K562 (cell line): ENCODE results near the gene TMEM242. TPM values are rescaled to one million over a fixed set of nuclear protein-coding genes. Genes with fewer than 3 reads are reported as not detected.
A peak's percentile ranks its signal among the peaks of the same experiment; 100 is the strongest.

ENCODE experiments used
- ATAC-seq: fragments of 200-7000 bp; cut with Tn5 transposase; 3 replicates; pipeline ENCODE4 v1.9.1; 2020; ENCODE audit warnings: moderate library complexity
- BruUV-seq: library from RNA; stranded (reverse); fragments of 400-500 nt; replicated peaks from 2 replicates; lab custom pipeline; 2021; lab: Mats Ljungman, UMichigan
- CTCF ChIA-PET: fragments of 300-600 bp; formaldehyde crosslinking; extraction: SDS; loops from one replicate; lab custom pipeline; 2021; ENCODE audit warnings: low intra/inter-chr PET ratio; lab: Yijun Ruan, JAX
- POLR2A ChIA-PET: fragments of 300-600, 350-650 bp; sonication (Branson Sonifier 250); formaldehyde crosslinking; extraction: SDS; loops from one replicate; lab custom pipeline; 2021; ENCODE audit warnings: antibody characterized with exemption, inconsistent platforms; lab: Yijun Ruan, JAX
- DNase-seq, 4 experiments: peaks; one replicate each; pipeline versions ENCODE4 v3.0.0 to v3.0.0-alpha.2; 2011 to 2018; ENCODE audit warnings: low spot score in 3 of 4, mixed read lengths in 3 of 4; ENCODE audit errors: extremely low read depth in 1 of 4
- FAIRE-seq: peaks from 2 replicates; lab custom pipeline; 2011; peaks lifted over from hg19 to GRCh38; lab: Jason Lieb, UNC
- H2AFZ ChIP-seq: 2 replicates; pipeline ENCODE4 v1.6.0; 2011; ENCODE audit warnings: low read depth, low read length, control low read depth, inconsistent platforms
- H3K27ac ChIP-seq: fragments of 200-600 bp; 3 replicates; pipeline ENCODE4 v1.8.0; 2011; ENCODE audit warnings: low read depth, mild to moderate bottlenecking, control low read depth, inconsistent platforms, low read length, moderate library complexity, mixed read lengths; ENCODE audit errors: extremely low read depth
- H3K27me3 ChIP-seq, 2 experiments: fragments of 300-600 bp in 1 of 2; 2 replicates in 1 of 2; 3 replicates in 1 of 2; pipeline versions ENCODE4 v1.6.0 to v1.8.0; 2011; ENCODE audit warnings: inconsistent platforms in 2 of 2, low read length in 2 of 2, mild to moderate bottlenecking in 1 of 2, mixed read lengths in 1 of 2, moderate library complexity in 1 of 2; ENCODE audit not compliant: control insufficient read depth in 2 of 2, insufficient read depth in 2 of 2
- H3K36me3 ChIP-seq: fragments of 300-600 bp; 3 replicates; pipeline ENCODE4 v1.8.0; 2011; ENCODE audit warnings: mild to moderate bottlenecking, low read length, inconsistent platforms; ENCODE audit not compliant: control insufficient read depth, insufficient read depth
- H3K4me1 ChIP-seq, 2 experiments: fragments of 200-600 bp in 1 of 2; replicated peaks in 1 of 2; 2 replicates in 1 of 2; 3 replicates in 1 of 2; pipeline versions ENCODE4 v1.5.1 to v1.8.0; 2011; ENCODE audit warnings: inconsistent platforms in 2 of 2, low read length in 2 of 2, mild to moderate bottlenecking in 1 of 2, mixed read lengths in 1 of 2, moderate library complexity in 1 of 2; ENCODE audit not compliant: control insufficient read depth in 2 of 2, insufficient read depth in 2 of 2
- H3K4me2 ChIP-seq: 2 replicates; pipeline ENCODE4 v1.6.1; 2011; ENCODE audit warnings: low read length, control low read depth, inconsistent platforms, mixed read lengths; ENCODE audit not compliant: insufficient read depth
- H3K4me3 ChIP-seq: fragments of 200-600 bp; sonication (generic), shearing (Covaris generic); 2 replicates; pipeline ENCODE4 v1.5.1; 2016; ENCODE audit warnings: control low read depth, inconsistent platforms
- H3K79me2 ChIP-seq: fragments of 200-600 bp; 3 replicates; pipeline ENCODE4 v1.8.0; 2011; ENCODE audit warnings: low read length, inconsistent platforms; ENCODE audit not compliant: control insufficient read depth, insufficient read depth
- H3K9ac ChIP-seq, 2 experiments: 2 replicates each; pipeline versions ENCODE4 v1.6.0 to v1.6.1; 2011; ENCODE audit warnings: low read depth in 2 of 2, low read length in 2 of 2, control low read depth in 1 of 2, inconsistent platforms in 1 of 2, mild to moderate bottlenecking in 1 of 2, mixed read lengths in 1 of 2; ENCODE audit not compliant: insufficient read depth in 1 of 2
- H3K9me1 ChIP-seq: one replicate; pipeline ENCODE4 v1.6.0; 2011; ENCODE audit warnings: inconsistent platforms, mild to moderate bottlenecking, low read length, moderate library complexity; ENCODE audit not compliant: control insufficient read depth, insufficient read depth
- H3K9me3 ChIP-seq: replicated peaks from 2 replicates; pipeline ENCODE4 v1.5.1; 2011; ENCODE audit warnings: low read depth, low read length, inconsistent platforms; ENCODE audit not compliant: control insufficient read depth, insufficient read depth
- H4K20me1 ChIP-seq: replicated peaks from 2 replicates; pipeline ENCODE4 v1.6.1; 2011; ENCODE audit warnings: low read length, inconsistent platforms, mixed read lengths; ENCODE audit not compliant: control insufficient read depth, insufficient read depth
- BRCA1 ChIP-seq, 2 experiments: fragments of 450-650 bp in 1 of 2; sonication (generic) in 1 of 2; formaldehyde crosslinking in 1 of 2; IDR thresholded peaks; 2 replicates each; pipeline versions ENCODE4 v1.5.0 to v1.6.1; 2017 to 2020; ENCODE audit warnings: mild to moderate bottlenecking in 1 of 2, missing genetic modification reagents in 1 of 2
- CBFA2T3 ChIP-seq: fragments of 450-650 bp; IDR thresholded peaks from 2 replicates; pipeline ENCODE4 v1.6.1; 2017
- HDAC2 ChIP-seq: fragments of 450-650 bp; IDR thresholded peaks from 2 replicates; pipeline ENCODE4 v1.6.1; 2016; ENCODE audit warnings: mild to moderate bottlenecking
- KDM1A ChIP-seq, 2 experiments: fragments of 450-650 bp; IDR thresholded peaks; 2 replicates each; pipeline ENCODE4 v1.6.1; 2016; ENCODE audit warnings: mild to moderate bottlenecking in 2 of 2
- MTF1 ChIP-seq: fragments of 250-450 bp; sonication (Bioruptor Pico); IDR thresholded peaks from 2 replicates; pipeline ENCODE4 v1.9.0; 2021; ENCODE audit warnings: moderate library complexity, mild to moderate bottlenecking, inconsistent platforms, borderline replicate concordance
- PHF21A ChIP-seq: fragments of 450-650 bp; IDR thresholded peaks from 2 replicates; pipeline ENCODE4 v1.6.1; 2017; ENCODE audit warnings: low read depth, borderline replicate concordance
- RCOR1 ChIP-seq, 2 experiments: IDR thresholded peaks; 2 replicates each; pipeline ENCODE4 v1.6.1; 2012; ENCODE audit warnings: low read depth in 2 of 2, low read length in 2 of 2, borderline replicate concordance in 1 of 2, improper control_type of control experiment in 1 of 2
- WGBS: fragments of 100-300 bp; shearing (Covaris generic); methylation state at CpG from one replicate; pipeline ENCODE4 v1.1.6; 2016; ENCODE audit warnings: low coverage, mixed read lengths; ENCODE audit not compliant: insufficient coverage; ENCODE audit errors: missing lambda C conversion rate; 5-methylcytosine and 5-hydroxymethylcytosine counted together
- in situ Hi-C: fragments of 300-500 bp; cut with MboI; formaldehyde crosslinking; loops from 4 replicates; pipeline ENCODE4 v1.15.0; 2018; ENCODE audit warnings: inconsistent platforms, mixed read lengths
- intact Hi-C: fragments of 100-400 bp; cut with micrococcal nuclease; formaldehyde crosslinking; loops from 2 replicates; pipeline ENCODE4 v1.14.2; 2022
- polyA plus RNA-seq, 8 experiments: library from polyadenylated mRNA; depleted of rRNA in 4 of 8; stranded (reverse) in 5 of 8; unstranded in 3 of 8; fragments of >200 nt; fragmentation: Nextera tagmentation in 2 of 8; fragmentation: Illumina TruSeq in 1 of 8; extraction: Ambion mirVana in 2 of 8; extraction: Trizol in 1 of 8; gene quantifications; 2 replicates each; pipeline versions ENCODE4 v1.2.1 to v1.2.3, GENCODE V29; 2011 to 2014; ENCODE audit warnings: inconsistent platforms in 1 of 8, missing spikeins in 1 of 8
- total RNA-seq, 7 experiments: library from RNA; depleted of rRNA in 6 of 7; stranded (reverse); fragments of >200 nt in 6 of 7; fragmentation: Illumina TruSeq in 2 of 7; extraction: Trizol in 2 of 7; gene quantifications; 2 replicates each; pipeline versions ENCODE4 v1.2.1 to v1.2.3, GENCODE V29; 2011 to 2021; ENCODE audit warnings: low replicate concordance in 1 of 7

TMEM242 gene
- total and polyA plus RNA-seq, 9 of the 15 experiments (the other 6 are each of a cell fraction or from before 2014, with no cell fraction given) = 9.5 to 35.3 (median 16.5) TPM

- peaks cover 53 to 78% of the 10 kb centered on the region in 2 experiments for H3K27me3 ChIP-seq
- peak in 2 of 4 experiments; percentile 55 to 64 for DNase-seq
- no peak overlapping the region for H3K4me2 ChIP-seq
- H3K36me3 ChIP-seq = no peaks in the 10 kb centered on the region
- intact Hi-C loops (no loop called here), in situ Hi-C loops (no loop called here)
- H2AFZ ChIP-seq = no peak overlapping the region
- 2% methylated on average over 3 of the region's 3 CpGs for WGBS
- H3K4me3 ChIP-seq = no peak overlapping the region
- peak; percentile 90 for TF ChIP-seq PHF21A
- TF ChIP-seq KDM1A (IDR thresholded peaks at IDR 0.05) = peak; percentile 86 to 87
- 0 out of 2 replicates have a peak, but pooled peaks have one; percentile 27 for TF ChIP-seq HDAC2
- no peak for TF ChIP-seq MTF1 (CRISPR knock-in tag)
- TF ChIP-seq BRCA1 (IDR thresholded peaks at IDR 0.05) = no peak
- TF ChIP-seq BRCA1 (CRISPR knock-in tag; IDR thresholded peaks at IDR 0.05) = no peak
- TF ChIP-seq RCOR1 (IDR thresholded peaks at IDR 0.05; ENCODE audit: borderline replicate concordance in 1 of 2, low read depth in 2 of 2, low read length in 2 of 2) = peak in 1 of 2 experiments; percentile 48; a peak in 1 of 4 replicates
- TF ChIP-seq CBFA2T3 = 0 out of 2 replicates have a peak, but pooled peaks have one; percentile 4
- no peak overlapping the region for H3K27ac ChIP-seq
- POLR2A ChIA-PET = interaction anchor here (0.6 to 1.4 kb wide), 3 partner anchors 9 to 90 kb away, joined by 3 to 7 read pairs (median 4); no protein-coding TSS in a partner anchor
- no peaks in the 10 kb centered on the region for H3K79me2 ChIP-seq
- no peaks in the 10 kb centered on the region for H3K9me1 ChIP-seq
- H3K4me1 ChIP-seq = peaks cover 0 to 15% of the 10 kb centered on the region in 2 experiments; a peak in 1 of 5 replicates
- no peaks in the 10 kb centered on the region for H4K20me1 ChIP-seq
- no TSS peak for BruUV-seq
- H3K9me3 ChIP-seq = no peaks in the 10 kb centered on the region
- CTCF ChIA-PET = no interaction called here
- H3K9ac ChIP-seq = no peak overlapping the region
- FAIRE-seq = no peak
- ATAC-seq = peak; percentile 14; the same call in 1 of the 3 replicates
Measured at GRCh38 chr6:157263881-157264397, 59.4 kb downstream of the TMEM242 start.
